Liver (tissue), 9 donors: Measurements from ENCODE around the gene PDP2. TPM values are rescaled to one million over a fixed set of nuclear protein-coding genes. Genes with fewer than 3 reads are reported as not detected.

ENCODE experiments used
- DNase-seq: peaks from one replicate; pipeline ENCODE4 v3.0.0-alpha.2; 2017; ENCODE audit warnings: low spot score
- H3K27ac ChIP-seq, 2 donors: one replicate each; pipeline ENCODE4 v1.7.0; 2013; ENCODE audit warnings: inconsistent platforms in 2 of 2, low read length in 2 of 2, control low read depth in 1 of 2, low read depth in 1 of 2, mild to moderate bottlenecking in 1 of 2
- H3K27me3 ChIP-seq, 4 donors: one replicate each; pipeline versions ENCODE4 v1.6.1 to v1.7.0; 2013; ENCODE audit warnings: low read length in 3 of 4, inconsistent platforms in 1 of 4, mild to moderate bottlenecking in 1 of 4, moderate library complexity in 1 of 4; ENCODE audit not compliant: control insufficient read depth in 4 of 4, insufficient read depth in 4 of 4
- H3K36me3 ChIP-seq, 4 donors: one replicate each; pipeline versions ENCODE4 v1.6.1 to v1.7.0; 2013; ENCODE audit warnings: low read length in 3 of 4, mild to moderate bottlenecking in 3 of 4, low read depth in 1 of 4, moderate library complexity in 1 of 4; ENCODE audit not compliant: control insufficient read depth in 4 of 4, insufficient read depth in 3 of 4
- H3K4me1 ChIP-seq, 4 donors: one replicate each; pipeline versions ENCODE4 v1.6.1 to v1.7.0; 2013; ENCODE audit warnings: low read length in 3 of 4, mild to moderate bottlenecking in 3 of 4, moderate library complexity in 1 of 4; ENCODE audit not compliant: control insufficient read depth in 4 of 4, insufficient read depth in 4 of 4
- H3K4me3 ChIP-seq, 3 donors: one replicate each; pipeline versions ENCODE4 v1.6.1 to v1.7.0; 2013; ENCODE audit warnings: low read length in 3 of 3, control low read depth in 1 of 3, low read depth in 1 of 3, mild to moderate bottlenecking in 1 of 3
- H3K9ac ChIP-seq, 2 donors: one replicate each; pipeline ENCODE4 v1.7.0; 2013; ENCODE audit warnings: low read length in 2 of 2, mild to moderate bottlenecking in 2 of 2, moderate library complexity in 2 of 2, control low read depth in 1 of 2, low read depth in 1 of 2
- H3K9me3 ChIP-seq, 4 donors: one replicate each; pipeline versions ENCODE4 v1.6.1 to v1.7.0; 2013; ENCODE audit warnings: low read length in 3 of 4; ENCODE audit not compliant: control insufficient read depth in 4 of 4
- EGR1 ChIP-seq, 2 donors: IDR thresholded peaks; 2 replicates each; pipeline ENCODE4 v1.6.1; 2016 to 2018; ENCODE audit warnings: antibody characterized with exemption in 2 of 2, low read depth in 2 of 2
- FOXA1 ChIP-seq: IDR thresholded peaks from 2 replicates; pipeline ENCODE4 v1.6.1; 2016; ENCODE audit warnings: antibody characterized with exemption
- FOXA2 ChIP-seq: IDR thresholded peaks from 2 replicates; pipeline ENCODE4 v1.6.1; 2016; ENCODE audit warnings: antibody characterized with exemption
- GABPA ChIP-seq, 2 donors: IDR thresholded peaks in 1 of 2; conservative IDR thresholded peaks in 1 of 2; 2 replicates each; pipeline ENCODE4 v1.6.1; 2016; ENCODE audit warnings: antibody characterized with exemption in 2 of 2, mild to moderate bottlenecking in 1 of 2, moderate library complexity in 1 of 2
- HNF4A ChIP-seq, 2 donors: conservative IDR thresholded peaks; 2 replicates each; pipeline ENCODE4 v1.6.1; 2016; ENCODE audit warnings: antibody characterized with exemption in 2 of 2, mild to moderate bottlenecking in 2 of 2
- HNF4G ChIP-seq: IDR thresholded peaks from 2 replicates; pipeline ENCODE4 v1.6.1; 2016; ENCODE audit warnings: antibody characterized with exemption
- JUND ChIP-seq, 2 donors: IDR thresholded peaks; 2 replicates each; pipeline ENCODE4 v1.6.1; 2016; ENCODE audit warnings: antibody characterized with exemption in 2 of 2
- MAX ChIP-seq: IDR thresholded peaks from 2 replicates; pipeline ENCODE4 v1.6.1; 2016; ENCODE audit warnings: antibody characterized with exemption
- NR2F2 ChIP-seq: IDR thresholded peaks from 2 replicates; pipeline ENCODE4 v1.6.1; 2016; ENCODE audit warnings: antibody characterized with exemption
- RAD21 ChIP-seq, 2 donors: IDR thresholded peaks; 2 replicates each; pipeline ENCODE4 v1.6.1; 2016; ENCODE audit warnings: antibody characterized with exemption in 2 of 2, mild to moderate bottlenecking in 2 of 2
- REST ChIP-seq: IDR thresholded peaks from 2 replicates; pipeline ENCODE4 v1.6.1; 2016; ENCODE audit warnings: antibody characterized with exemption, mild to moderate bottlenecking
- RXRA ChIP-seq, 2 donors: IDR thresholded peaks; 2 replicates each; pipeline ENCODE4 v1.6.1; 2017 to 2018; ENCODE audit warnings: antibody characterized with exemption in 2 of 2, mild to moderate bottlenecking in 1 of 2
- TAF1 ChIP-seq: conservative IDR thresholded peaks from 2 replicates; pipeline ENCODE4 v1.6.1; 2016; ENCODE audit warnings: antibody characterized with exemption, mild to moderate bottlenecking
- YY1 ChIP-seq: IDR thresholded peaks from 2 replicates; pipeline ENCODE4 v1.6.1; 2016; ENCODE audit warnings: antibody characterized with exemption, mild to moderate bottlenecking
- ZBTB33 ChIP-seq: IDR thresholded peaks from 2 replicates; pipeline ENCODE4 v1.6.1; 2016; ENCODE audit warnings: antibody characterized with exemption
- WGBS: extraction: QIAGEN DNeasy Blood & Tissue Kit; methylation state at CpG from one replicate; pipeline ENCODE4 v1.1.7; 2013; 5-methylcytosine and 5-hydroxymethylcytosine counted together
- polyA plus RNA-seq, 2 donors: library from polyadenylated mRNA; stranded (reverse) in 1 of 2; unstranded in 1 of 2; fragments of 200-250 nt in 1 of 2; fragments of >200 nt in 1 of 2; fragmentation: Nextera tagmentation in 1 of 2; extraction: Ambion mirVana in 1 of 2; gene quantifications; one replicate each; pipeline versions ENCODE4 v1.2.1 to v1.2.3, GENCODE V29; 2013 to 2015
- total RNA-seq, 2 donors: library from RNA; depleted of rRNA; stranded (reverse); fragments of >200 nt; gene quantifications; one replicate each; pipeline ENCODE4 v1.2.3, GENCODE V29; 2014
- TF ChIP-seq, protein P1 (sequence below): IDR thresholded peaks from 2 replicates; pipeline ENCODE4 v1.6.1; 2016; ENCODE audit warnings: antibody characterized with exemption
- donor health status: healthy.
- donor health status: healthy.
- donor health status: healthy.
- donor health status: healthy.
- donor health status: healthy.

Gene PDP2
- total and polyA plus RNA-seq, 4 donors = 2.3 to 9.4 (median 6.1) TPM

DNA sequence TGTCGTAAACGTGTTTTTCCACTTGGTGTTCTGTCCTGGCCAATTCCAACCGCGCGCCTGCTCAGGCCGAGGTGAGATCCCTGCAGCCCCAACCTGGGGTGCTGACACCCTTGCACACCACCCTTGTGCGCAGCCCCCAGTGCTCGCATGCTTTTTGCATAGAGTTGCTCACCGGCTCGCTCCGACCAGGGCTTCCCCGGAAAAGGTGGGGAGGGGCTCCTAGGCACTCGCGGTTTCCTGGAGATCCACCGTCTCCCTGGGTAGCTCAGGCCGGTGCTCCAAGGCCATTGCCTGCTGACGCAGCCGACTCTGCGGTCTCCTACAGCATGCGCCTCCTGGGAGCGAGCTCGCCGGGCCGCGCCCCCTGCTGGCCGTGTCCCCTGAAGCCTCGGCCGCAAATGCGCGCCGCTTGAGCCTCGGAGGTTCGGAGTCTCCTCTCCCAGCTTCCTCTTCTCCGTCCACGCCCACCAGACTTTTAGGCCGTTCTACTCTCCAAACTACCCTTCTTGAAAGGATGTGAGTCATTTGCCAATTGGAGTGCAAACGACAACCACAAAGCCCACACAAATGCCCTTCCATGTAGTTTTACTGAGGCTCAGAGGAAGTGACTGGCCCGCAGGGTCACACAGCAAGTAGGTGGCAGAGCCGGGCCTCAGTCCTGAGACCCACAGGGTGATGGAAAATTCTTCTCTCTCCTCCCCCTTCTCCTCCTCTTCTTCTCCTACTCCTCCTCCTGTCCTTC, 7.2 kb upstream of the PDP2 start (continued):
- no peak for TF ChIP-seq REST
- no peak for TF ChIP-seq TAF1
- TF ChIP-seq EGR1 (IDR thresholded peaks at IDR 0.05; ENCODE audit: low read depth in 2 of 2) = no peak
- TF ChIP-seq, protein P1, sequence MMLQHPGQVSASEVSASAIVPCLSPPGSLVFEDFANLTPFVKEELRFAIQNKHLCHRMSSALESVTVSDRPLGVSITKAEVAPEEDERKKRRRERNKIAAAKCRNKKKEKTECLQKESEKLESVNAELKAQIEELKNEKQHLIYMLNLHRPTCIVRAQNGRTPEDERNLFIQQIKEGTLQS = no peak
- no peak for TF ChIP-seq FOXA2
- no peak for TF ChIP-seq YY1
- TF ChIP-seq JUND (IDR thresholded peaks at IDR 0.05) = peak in 1 of 2 donors; percentile 29
- peak; percentile 29 for TF ChIP-seq MAX
- peak; percentile 66 to 82 for TF ChIP-seq RAD21 (IDR thresholded peaks at IDR 0.05)

GRCh38 chr16:66873685-66874055, 6.6 kb upstream of the PDP2 start:
- no peaks in the 10 kb centered on the region for H3K27me3 ChIP-seq
- H3K9me3 ChIP-seq = no peaks in the 10 kb centered on the region
- H3K4me1 ChIP-seq = peaks cover 0 to 12% (median 10%) of the 10 kb centered on the region in 4 donors
- DNase-seq = no peak
- H3K36me3 ChIP-seq = no peaks in the 10 kb centered on the region
- no peak overlapping the region for H3K4me3 ChIP-seq
- no peak overlapping the region for H3K27ac ChIP-seq
- no peak overlapping the region for H3K9ac ChIP-seq
- TF ChIP-seq RXRA (IDR thresholded peaks at IDR 0.05) (no peak), TAF1 (no peak), GABPA (IDR thresholded peaks at IDR 0.05 in 1 of 2, conservative IDR thresholded peaks at IDR 0.05 in 1 of 2) (no peak), FOXA2 (no peak), HNF4A (conservative IDR thresholded peaks at IDR 0.05) (no peak)

DNA sequence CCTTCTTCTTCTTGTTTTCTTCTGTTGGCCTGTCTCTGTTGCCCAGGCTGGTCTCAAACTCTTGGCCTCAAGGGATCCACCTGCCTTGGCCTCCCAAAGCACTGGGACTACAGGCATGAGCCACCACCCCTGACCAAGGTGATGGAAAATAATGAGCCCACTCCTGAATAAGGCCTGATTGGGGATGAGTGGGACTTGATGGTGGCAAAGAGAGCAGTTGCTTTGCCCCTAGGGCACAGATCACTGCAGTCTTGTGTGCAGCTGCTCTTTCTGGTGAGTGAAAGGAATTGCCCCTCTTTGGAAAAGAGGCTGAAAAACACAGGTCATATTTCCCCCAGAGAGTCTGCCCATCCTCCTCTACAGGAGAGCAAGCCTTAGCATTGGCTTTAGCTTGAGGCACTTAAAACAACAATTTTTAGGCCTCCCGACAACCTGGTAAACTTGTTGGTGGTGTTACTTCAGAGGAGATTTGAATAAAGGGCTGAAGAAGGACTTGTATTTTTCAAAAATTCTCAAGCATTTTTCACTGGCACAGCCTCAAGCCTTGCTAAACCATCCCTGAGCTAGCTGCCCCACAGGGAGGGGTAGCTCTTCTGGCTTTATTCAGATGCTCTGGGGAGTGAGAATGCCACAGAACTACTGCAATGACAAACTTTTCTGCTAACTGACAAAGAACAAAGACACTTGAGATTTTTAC, 6.1 kb upstream of the PDP2 start:
- no peak for TF ChIP-seq EGR1 (IDR thresholded peaks at IDR 0.05; ENCODE audit: low read depth in 2 of 2)
- no peak for TF ChIP-seq YY1
- no peak for TF ChIP-seq ZBTB33
- no peak for TF ChIP-seq NR2F2
- TF ChIP-seq JUND (IDR thresholded peaks at IDR 0.05) = no peak
- no peak for TF ChIP-seq RXRA (IDR thresholded peaks at IDR 0.05)
- no peak for TF ChIP-seq FOXA2
- no peak for TF ChIP-seq GABPA (IDR thresholded peaks at IDR 0.05 in 1 of 2, conservative IDR thresholded peaks at IDR 0.05 in 1 of 2)
- no peak for TF ChIP-seq TAF1
- no peak for TF ChIP-seq HNF4A (conservative IDR thresholded peaks at IDR 0.05)
- no peak for TF ChIP-seq FOXA1
- TF ChIP-seq REST = no peak
- TF ChIP-seq HNF4G = no peak
- H3K27ac ChIP-seq = no peak overlapping the region
- no peaks in the 10 kb centered on the region for H3K36me3 ChIP-seq
- no peaks in the 10 kb centered on the region for H3K9me3 ChIP-seq
- no peaks in the 10 kb centered on the region for H3K27me3 ChIP-seq
- H3K4me3 ChIP-seq = no peak overlapping the region
- no peak for DNase-seq
- H3K4me1 ChIP-seq = peaks cover 0 to 12% (median 10%) of the 10 kb centered on the region in 4 donors
- 89% methylated on average over 1 of the region's 1 CpG for WGBS
- no peak overlapping the region for H3K9ac ChIP-seq
